ENCODE results near the gene IL4R.
"Not testable (repeated sequence)": the region's sequence is repeated elsewhere in the genome, so short reads cannot be mapped to it uniquely, and the experiment has no call there.

The IL4R gene

GRCh38 chr16:27313422-27314160 is at the start of gene IL4R:
IL4R (plus strand) TSS chr16:27313974; CDS start chr16:27340204, 26,230 bp downstream.
- DNase-seq: peak; percentile 64

- no peak for DNase-seq
Observed at GRCh38 chr16:27264151-27264550, 49.6 kb upstream of the IL4R start.

GRCh38 chr16:27265982-27266381 is 47.8 kb upstream of the IL4R start:
- DNase-seq: no peak

- no peak for DNase-seq
Observed at GRCh38 chr16:27267037-27267677, 46.6 kb upstream of the IL4R start.

GRCh38 chr16:27268376-27269299 is 45.1 kb upstream of the IL4R start, which contains the start of gene NSMCE1:
NSMCE1 (minus strand) TSS chr16:27268772; CDS start chr16:27257570, 11,202 bp downstream.
- peak; percentile 99 for DNase-seq

- no peak for DNase-seq
Observed at GRCh38 chr16:27269300-27270150, 44.2 kb upstream of the IL4R start.

GRCh38 chr16:27270349-27270748 is 43.4 kb upstream of the IL4R start:
- no peak for DNase-seq

GRCh38 chr16:27272076-27272475 is 41.7 kb upstream of the IL4R start:
- DNase-seq: no peak

- DNase-seq: not testable (repeated sequence)
Observed at GRCh38 chr16:27272697-27273096, 41.1 kb upstream of the IL4R start.

GRCh38 chr16:27273330-27273669 is 40.5 kb upstream of the IL4R start:
- no peak for DNase-seq

GRCh38 chr16:27273670-27274423 is 39.9 kb upstream of the IL4R start:
- no peak for DNase-seq

GRCh38 chr16:27274424-27274874 is 39.3 kb upstream of the IL4R start:
- not testable (repeated sequence) for DNase-seq

GRCh38 chr16:27275394-27275793 is 38.4 kb upstream of the IL4R start:
- no peak for DNase-seq

GRCh38 chr16:27281243-27281642 is 32.5 kb upstream of the IL4R start:
- DNase-seq: no peak

GRCh38 chr16:27284865-27285675 is 28.7 kb upstream of the IL4R start:
- no peak for DNase-seq

GRCh38 chr16:27285676-27286196 is 28.0 kb upstream of the IL4R start:
- DNase-seq: no peak

GRCh38 chr16:27286451-27286850 is 27.3 kb upstream of the IL4R start:
- DNase-seq: no peak

- DNase-seq: no peak
Observed at GRCh38 chr16:27287051-27287811, 26.5 kb upstream of the IL4R start.

GRCh38 chr16:27287887-27288286 is 25.9 kb upstream of the IL4R start:
- DNase-seq: no peak

- DNase-seq: not testable (repeated sequence)
Observed at GRCh38 chr16:27288313-27288712, 25.5 kb upstream of the IL4R start.
